ENCODE measurements around the gene NR2E1. TPM values are rescaled to one million over a fixed set of nuclear protein-coding genes. Genes with fewer than 3 reads are reported as not detected.

NR2E1 gene
- polyA plus RNA-seq, 1 of the 3 experiments (the other 2 are of a cell fraction) = not detected

DNA sequence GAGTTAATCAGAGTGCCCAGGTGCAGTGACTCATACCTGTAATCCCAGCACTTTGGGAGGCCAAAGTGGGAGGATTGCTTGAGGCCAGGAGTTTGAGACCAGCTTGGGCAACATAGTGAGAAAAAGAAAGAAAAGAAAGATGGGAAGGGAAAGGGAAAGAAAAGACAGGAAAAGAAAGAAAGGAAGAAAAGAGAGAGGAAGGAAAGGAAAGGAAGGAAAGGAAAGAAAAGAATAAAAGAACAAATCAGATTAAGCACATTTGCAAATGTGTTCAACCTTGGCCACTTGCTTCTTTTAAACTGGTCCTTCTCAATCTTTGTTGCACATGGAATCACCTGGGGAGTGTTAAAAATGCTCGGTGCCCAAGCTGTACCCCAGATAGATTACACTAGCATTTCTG, 28.0 kb downstream of the NR2E1 start:
- no peak for DNase-seq
- Histone ChIP-seq H3F3A (replicated peaks; ENCODE audit: insufficient read depth) (no peaks in the 10 kb centered on the region), H2AFZ (ENCODE audit: low read depth) (no peak overlapping the region), H3K4me3 (ENCODE audit: low read depth in 2 of 2, low read length in 1 of 2) (no peak overlapping the region), H3K27ac (ENCODE audit: low read depth in 2 of 2, low read length in 1 of 2) (no peak overlapping the region), H3K4me1 (ENCODE audit: control insufficient read depth in 1 of 2, insufficient read depth in 2 of 2, low read depth in 1 of 2, low read length in 1 of 2) (no peaks in the 10 kb centered on the region), H3K79me2 (ENCODE audit: insufficient read depth) (no peaks in the 10 kb centered on the region), H3K9ac (no peak overlapping the region), H3K9me3 (no peaks in the 10 kb centered on the region), H3K27me3 (ENCODE audit: insufficient read depth) (no peaks in the 10 kb centered on the region), H3K9me2 (no peaks in the 10 kb centered on the region), H4K20me1 (ENCODE audit: insufficient read depth) (no peaks in the 10 kb centered on the region), H3K4me2 (no peak overlapping the region), H3K36me3 (replicated peaks in 1 of 2; ENCODE audit: control insufficient read depth in 1 of 2, insufficient read depth in 2 of 2, low read length in 1 of 2) (no peaks in the 10 kb centered on the region)
- ChIA-PET CTCF (no interaction called here), POLR2A (no interaction called here)
- WGBS (ENCODE audit: low lambda C conversion rate) = 63% methylated on average over 1 of the region's 1 CpG
- TF ChIP-seq, protein P1, sequence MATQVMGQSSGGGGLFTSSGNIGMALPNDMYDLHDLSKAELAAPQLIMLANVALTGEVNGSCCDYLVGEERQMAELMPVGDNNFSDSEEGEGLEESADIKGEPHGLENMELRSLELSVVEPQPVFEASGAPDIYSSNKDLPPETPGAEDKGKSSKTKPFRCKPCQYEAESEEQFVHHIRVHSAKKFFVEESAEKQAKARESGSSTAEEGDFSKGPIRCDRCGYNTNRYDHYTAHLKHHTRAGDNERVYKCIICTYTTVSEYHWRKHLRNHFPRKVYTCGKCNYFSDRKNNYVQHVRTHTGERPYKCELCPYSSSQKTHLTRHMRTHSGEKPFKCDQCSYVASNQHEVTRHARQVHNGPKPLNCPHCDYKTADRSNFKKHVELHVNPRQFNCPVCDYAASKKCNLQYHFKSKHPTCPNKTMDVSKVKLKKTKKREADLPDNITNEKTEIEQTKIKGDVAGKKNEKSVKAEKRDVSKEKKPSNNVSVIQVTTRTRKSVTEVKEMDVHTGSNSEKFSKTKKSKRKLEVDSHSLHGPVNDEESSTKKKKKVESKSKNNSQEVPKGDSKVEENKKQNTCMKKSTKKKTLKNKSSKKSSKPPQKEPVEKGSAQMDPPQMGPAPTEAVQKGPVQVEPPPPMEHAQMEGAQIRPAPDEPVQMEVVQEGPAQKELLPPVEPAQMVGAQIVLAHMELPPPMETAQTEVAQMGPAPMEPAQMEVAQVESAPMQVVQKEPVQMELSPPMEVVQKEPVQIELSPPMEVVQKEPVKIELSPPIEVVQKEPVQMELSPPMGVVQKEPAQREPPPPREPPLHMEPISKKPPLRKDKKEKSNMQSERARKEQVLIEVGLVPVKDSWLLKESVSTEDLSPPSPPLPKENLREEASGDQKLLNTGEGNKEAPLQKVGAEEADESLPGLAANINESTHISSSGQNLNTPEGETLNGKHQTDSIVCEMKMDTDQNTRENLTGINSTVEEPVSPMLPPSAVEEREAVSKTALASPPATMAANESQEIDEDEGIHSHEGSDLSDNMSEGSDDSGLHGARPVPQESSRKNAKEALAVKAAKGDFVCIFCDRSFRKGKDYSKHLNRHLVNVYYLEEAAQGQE (IDR thresholded peaks at IDR 0.05; ENCODE audit: low read depth, low read length) = no peak
- no peak for TF ChIP-seq GABPA (IDR thresholded peaks at IDR 0.05; ENCODE audit: low read depth)
- no peak for TF ChIP-seq FOXJ3 (CRISPR knock-in tag; IDR thresholded peaks at IDR 0.05)
- no peak for TF ChIP-seq FOSL2 (IDR thresholded peaks at IDR 0.05; ENCODE audit: borderline replicate concordance, low read depth)
- no peak for TF ChIP-seq NRF1 (IDR thresholded peaks at IDR 0.05; ENCODE audit: low read depth, low read length)
- no peak for TF ChIP-seq POLR2AphosphoS5 (IDR thresholded peaks at IDR 0.05; ENCODE audit: low read depth, low read length)
- TF ChIP-seq CHD2 (IDR thresholded peaks at IDR 0.05; ENCODE audit: low read length, partially characterized antibody) = no peak
- no peak for TF ChIP-seq NFIC (IDR thresholded peaks at IDR 0.05; ENCODE audit: borderline replicate concordance)
- TF ChIP-seq YY1 (IDR thresholded peaks at IDR 0.05; ENCODE audit: low read depth) = no peak
- TF ChIP-seq SIN3A (IDR thresholded peaks at IDR 0.05; ENCODE audit: borderline replicate concordance, low read depth, low read length) = no peak
- no peak for TF ChIP-seq RAD21 (IDR thresholded peaks at IDR 0.05; ENCODE audit: low read length)
- TF ChIP-seq TEAD4 (IDR thresholded peaks at IDR 0.05; ENCODE audit: borderline replicate concordance, insufficient read depth) = no peak
- no peak for TF ChIP-seq MEF2A (IDR thresholded peaks at IDR 0.05; ENCODE audit: borderline replicate concordance, low read depth)
- TF ChIP-seq, protein P2, sequence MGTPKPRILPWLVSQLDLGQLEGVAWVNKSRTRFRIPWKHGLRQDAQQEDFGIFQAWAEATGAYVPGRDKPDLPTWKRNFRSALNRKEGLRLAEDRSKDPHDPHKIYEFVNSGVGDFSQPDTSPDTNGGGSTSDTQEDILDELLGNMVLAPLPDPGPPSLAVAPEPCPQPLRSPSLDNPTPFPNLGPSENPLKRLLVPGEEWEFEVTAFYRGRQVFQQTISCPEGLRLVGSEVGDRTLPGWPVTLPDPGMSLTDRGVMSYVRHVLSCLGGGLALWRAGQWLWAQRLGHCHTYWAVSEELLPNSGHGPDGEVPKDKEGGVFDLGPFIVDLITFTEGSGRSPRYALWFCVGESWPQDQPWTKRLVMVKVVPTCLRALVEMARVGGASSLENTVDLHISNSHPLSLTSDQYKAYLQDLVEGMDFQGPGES (IDR thresholded peaks at IDR 0.05; ENCODE audit: low read depth, low read length) = no peak
- no peak for TF ChIP-seq TCF12 (IDR thresholded peaks at IDR 0.05)
- TF ChIP-seq RFX5 (IDR thresholded peaks at IDR 0.05; ENCODE audit: low read length) = no peak
- no peak for TF ChIP-seq EZH2phosphoT487 (IDR thresholded peaks at IDR 0.05; ENCODE audit: borderline replicate concordance, low read depth)
- TF ChIP-seq EP300 (IDR thresholded peaks at IDR 0.05; ENCODE audit: borderline replicate concordance in 1 of 2, low read depth in 1 of 2, low read length in 1 of 2) = no peak
